ENCODE data around the gene TTLL4.

Gene TTLL4

DNA sequence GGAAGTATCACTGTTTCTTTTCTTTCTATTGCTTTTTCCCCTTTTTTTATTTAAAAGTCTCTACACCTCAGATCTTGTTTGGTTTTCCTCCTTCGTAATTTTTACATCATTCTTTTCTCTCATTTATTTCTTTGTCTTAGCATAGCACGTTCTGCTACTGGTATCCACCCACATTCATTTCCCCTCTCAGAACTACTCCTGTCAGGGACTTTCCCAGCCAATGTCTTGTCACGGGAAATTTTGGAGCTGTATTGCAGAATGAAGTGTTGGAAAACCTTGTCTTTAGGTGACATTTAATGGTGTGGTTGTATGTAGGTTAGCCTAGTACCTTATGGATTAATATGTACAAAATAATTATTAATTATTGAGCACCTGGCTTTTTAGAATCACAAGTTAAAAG lies 34.0 kb downstream of the TTLL4 start:
- no peak for DNase-seq (ENCODE audit: insufficient read length, low spot score)
- FAIRE-seq: no peak
- TF ChIP-seq, protein P1, sequence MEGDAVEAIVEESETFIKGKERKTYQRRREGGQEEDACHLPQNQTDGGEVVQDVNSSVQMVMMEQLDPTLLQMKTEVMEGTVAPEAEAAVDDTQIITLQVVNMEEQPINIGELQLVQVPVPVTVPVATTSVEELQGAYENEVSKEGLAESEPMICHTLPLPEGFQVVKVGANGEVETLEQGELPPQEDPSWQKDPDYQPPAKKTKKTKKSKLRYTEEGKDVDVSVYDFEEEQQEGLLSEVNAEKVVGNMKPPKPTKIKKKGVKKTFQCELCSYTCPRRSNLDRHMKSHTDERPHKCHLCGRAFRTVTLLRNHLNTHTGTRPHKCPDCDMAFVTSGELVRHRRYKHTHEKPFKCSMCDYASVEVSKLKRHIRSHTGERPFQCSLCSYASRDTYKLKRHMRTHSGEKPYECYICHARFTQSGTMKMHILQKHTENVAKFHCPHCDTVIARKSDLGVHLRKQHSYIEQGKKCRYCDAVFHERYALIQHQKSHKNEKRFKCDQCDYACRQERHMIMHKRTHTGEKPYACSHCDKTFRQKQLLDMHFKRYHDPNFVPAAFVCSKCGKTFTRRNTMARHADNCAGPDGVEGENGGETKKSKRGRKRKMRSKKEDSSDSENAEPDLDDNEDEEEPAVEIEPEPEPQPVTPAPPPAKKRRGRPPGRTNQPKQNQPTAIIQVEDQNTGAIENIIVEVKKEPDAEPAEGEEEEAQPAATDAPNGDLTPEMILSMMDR (IDR thresholded peaks at IDR 0.05; ENCODE audit: insufficient read depth, missing control alignments): no peak

DNA sequence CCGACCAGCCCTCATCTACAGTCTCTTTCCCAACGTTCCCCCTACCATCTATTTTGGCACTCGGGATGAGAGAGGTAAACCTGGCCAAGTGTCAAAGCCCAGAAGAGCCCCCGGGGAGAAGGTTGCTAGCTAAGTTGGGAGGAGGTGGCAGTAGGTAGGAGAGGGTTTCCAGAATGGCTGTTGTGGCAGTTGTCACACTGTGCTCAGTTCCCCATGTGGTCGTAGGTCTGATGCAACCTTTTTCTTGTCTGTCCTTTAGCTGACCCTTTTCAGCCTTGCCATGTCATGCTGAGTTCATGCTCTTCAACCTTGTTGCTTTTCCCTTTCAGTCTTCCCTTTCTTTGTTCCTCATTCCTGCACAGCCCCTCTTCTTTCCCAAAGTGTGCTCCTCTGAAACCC lies 34.5 kb downstream of the TTLL4 start:
- TF ChIP-seq, protein P1 (IDR thresholded peaks at IDR 0.05; ENCODE audit: insufficient read depth, missing control alignments): no peak
- no peak for DNase-seq (ENCODE audit: insufficient read length, low spot score)
- no peak for FAIRE-seq

DNA sequence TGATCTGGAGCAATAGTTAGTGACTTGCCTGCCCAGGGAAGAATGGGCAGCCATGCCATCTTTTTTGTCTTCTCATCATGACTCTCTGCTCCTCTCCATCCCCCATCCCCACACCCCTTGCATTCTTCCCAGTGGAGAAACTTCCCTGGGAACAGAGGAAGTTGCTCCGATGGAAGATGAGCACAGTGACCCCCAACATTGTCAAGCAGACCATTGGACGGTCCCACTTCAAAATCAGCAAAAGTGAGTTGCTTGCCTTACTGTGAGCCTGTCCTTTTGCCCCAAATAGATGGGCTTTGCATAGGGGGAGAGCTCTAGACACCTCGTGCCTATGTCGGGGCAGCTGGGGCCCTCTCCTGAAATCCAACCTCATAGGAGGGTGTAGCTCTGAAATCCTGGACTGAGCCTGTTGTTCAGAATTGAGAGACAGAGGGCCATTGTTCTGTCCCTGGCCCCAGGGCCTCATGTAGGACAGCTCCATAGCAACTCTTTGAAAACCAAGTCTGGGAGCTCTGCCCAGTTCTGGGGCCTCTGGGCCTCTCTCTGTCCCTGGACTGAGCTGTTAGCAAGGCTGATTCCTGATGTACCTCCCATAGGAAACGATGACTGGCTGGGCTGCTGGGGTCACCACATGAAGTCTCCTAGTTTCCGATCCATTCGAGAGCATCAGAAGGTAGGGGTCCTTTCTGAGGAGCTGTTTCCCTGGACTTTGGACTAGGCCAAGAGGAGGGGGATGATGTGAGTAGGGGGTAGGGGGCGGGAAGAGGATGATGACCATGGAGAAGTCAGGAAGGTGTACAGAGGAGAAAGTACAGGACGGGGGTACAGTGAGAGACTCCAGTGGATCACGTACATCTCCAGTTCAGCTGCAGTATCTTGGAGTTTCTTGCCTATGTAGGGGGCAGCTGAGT lies 35.2 kb downstream of the TTLL4 start:
- TF ChIP-seq, protein P1 (IDR thresholded peaks at IDR 0.05; ENCODE audit: insufficient read depth, missing control alignments): no peak
- FAIRE-seq: no peak
- no peak for DNase-seq (ENCODE audit: insufficient read length, low spot score)

- DNase-seq (ENCODE audit: insufficient read length, low spot score): no peak
- TF ChIP-seq, protein P1 (IDR thresholded peaks at IDR 0.05; ENCODE audit: insufficient read depth, missing control alignments): no peak
- no peak for FAIRE-seq
These were observed 35.8 kb downstream of the TTLL4 start for GRCh38 chr2:218746470-218746795.

DNA sequence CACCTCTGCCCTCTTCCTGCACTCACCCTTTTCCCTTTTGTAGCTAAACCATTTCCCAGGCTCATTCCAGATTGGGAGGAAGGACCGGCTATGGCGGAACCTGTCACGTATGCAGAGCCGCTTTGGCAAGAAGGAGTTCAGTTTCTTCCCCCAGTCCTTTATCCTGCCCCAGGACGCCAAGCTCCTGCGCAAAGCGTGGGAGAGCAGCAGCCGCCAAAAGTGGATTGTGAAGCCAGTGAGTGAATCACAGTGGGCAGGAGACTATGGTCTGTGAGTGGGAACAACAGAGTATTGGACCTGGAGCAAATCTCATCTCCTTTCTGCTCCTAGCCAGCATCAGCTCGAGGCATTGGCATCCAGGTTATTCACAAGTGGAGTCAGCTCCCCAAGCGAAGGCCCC lies 36.3 kb downstream of the TTLL4 start:
- no peak for DNase-seq (ENCODE audit: insufficient read length, low spot score)
- FAIRE-seq: no peak
- TF ChIP-seq, protein P1 (IDR thresholded peaks at IDR 0.05; ENCODE audit: insufficient read depth, missing control alignments): no peak

- DNase-seq (ENCODE audit: insufficient read length, low spot score) (no peak), FAIRE-seq (no peak)
- TF ChIP-seq, protein P1 (IDR thresholded peaks at IDR 0.05; ENCODE audit: insufficient read depth, missing control alignments): no peak
These were observed 38.3 kb downstream of the TTLL4 start for GRCh38 chr2:218748741-218749441.

- DNase-seq (ENCODE audit: insufficient read length, low spot score) (no peak), FAIRE-seq (no peak)
- TF ChIP-seq, protein P1 (IDR thresholded peaks at IDR 0.05; ENCODE audit: insufficient read depth, missing control alignments): no peak
These were observed 43.6 kb downstream of the TTLL4 start for GRCh38 chr2:218754201-218754600.

Measured in D721Med (cell line).